GM12878 (cell line): ENCODE results near the gene GPN2. TPM values are rescaled to one million over a fixed set of nuclear protein-coding genes. Genes with fewer than 3 reads are reported as not detected.

ENCODE experiments used
- ATAC-seq: fragments of 200-7000 bp; cut with Tn5 transposase; 3 replicates; pipeline ENCODE4 v1.9.1; 2020; ENCODE audit warnings: mild to moderate bottlenecking, moderate library complexity
- BruUV-seq: library from RNA; stranded (reverse); fragments of 400-500 nt; replicated peaks from 2 replicates; lab custom pipeline; 2021; lab: Mats Ljungman, UMichigan
- CTCF ChIA-PET: fragments of 300-600 bp; sonication (Branson Sonifier 250); formaldehyde crosslinking; extraction: SDS; loops from one replicate; lab custom pipeline; 2021; ENCODE audit warnings: inconsistent platforms; lab: Yijun Ruan, JAX
- POLR2A ChIA-PET: fragments of 350-600 bp; formaldehyde crosslinking; extraction: SDS; loops from one replicate; lab custom pipeline; 2021; ENCODE audit warnings: inconsistent platforms; lab: Charles Lee
- RAD21 ChIA-PET: fragments of 300-600 bp; sonication (Branson Sonifier 250); formaldehyde crosslinking; loops from one replicate; lab custom pipeline; 2023; ENCODE audit warnings: antibody characterized with exemption; ENCODE audit not compliant: unreplicated experiment; lab: Charles Lee
- SMC1A ChIA-PET: fragments of 300-600 bp; sonication (Branson Sonifier 250); formaldehyde crosslinking; loops from one replicate; lab custom pipeline; 2023; ENCODE audit not compliant: unreplicated experiment, uncharacterized antibody; lab: Charles Lee
- DNase-seq: peaks from one replicate; pipeline ENCODE4 v3.0.0-alpha.2; 2011; ENCODE audit warnings: low read depth, low spot score
- FAIRE-seq: peaks from 3 replicates; lab custom pipeline; 2011; peaks lifted over from hg19 to GRCh38; lab: Jason Lieb, UNC
- H2AFZ ChIP-seq: 2 replicates; pipeline ENCODE4 v1.6.0; 2011; ENCODE audit warnings: low read depth, low read length, control low read depth; ENCODE audit not compliant: control insufficient read depth
- H3K27ac ChIP-seq: 2 replicates; pipeline ENCODE4 v1.5.1; 2011; ENCODE audit warnings: control low read depth; ENCODE audit not compliant: control insufficient read depth, insufficient read depth
- H3K27me3 ChIP-seq, 2 experiments: replicated peaks in 1 of 2; 2 replicates each; pipeline versions ENCODE4 v1.6.0 to v1.6.1; 2011; ENCODE audit warnings: low read length in 1 of 2; ENCODE audit not compliant: control insufficient read depth in 2 of 2, insufficient read depth in 2 of 2
- H3K36me3 ChIP-seq, 2 experiments: 2 replicates each; pipeline ENCODE4 v1.5.1; 2011; ENCODE audit warnings: low read length in 1 of 2; ENCODE audit not compliant: control insufficient read depth in 2 of 2, insufficient read depth in 2 of 2
- H3K4me1 ChIP-seq: 2 replicates; pipeline ENCODE4 v1.6.1; 2011; ENCODE audit warnings: mild to moderate bottlenecking, low read length, moderate library complexity, mixed read lengths; ENCODE audit not compliant: control insufficient read depth, insufficient read depth
- H3K4me2 ChIP-seq: 2 replicates; pipeline ENCODE4 v1.6.0; 2011; ENCODE audit warnings: control low read depth; ENCODE audit not compliant: control insufficient read depth, insufficient read depth
- H3K4me3 ChIP-seq: fragments of 200-600 bp; sonication (generic); 2 replicates; pipeline ENCODE4 v1.5.1; 2016
- H3K79me2 ChIP-seq: 2 replicates; pipeline ENCODE4 v1.6.0; 2011; ENCODE audit warnings: low read length; ENCODE audit not compliant: control insufficient read depth, insufficient read depth
- H3K9ac ChIP-seq: 2 replicates; pipeline ENCODE4 v1.8.0; 2011; ENCODE audit warnings: low read length, control low read depth, mixed read lengths; ENCODE audit not compliant: control insufficient read depth, insufficient read depth
- H3K9me3 ChIP-seq: replicated peaks from 3 replicates; pipeline ENCODE4 v1.5.1; 2011; ENCODE audit warnings: mild to moderate bottlenecking, low read length; ENCODE audit not compliant: control insufficient read depth, insufficient read depth
- H4K20me1 ChIP-seq: 2 replicates; pipeline ENCODE4 v1.6.0; 2011; ENCODE audit not compliant: control insufficient read depth, insufficient read depth
- BCL11A ChIP-seq: IDR thresholded peaks from 2 replicates; pipeline ENCODE4 v1.6.1; 2011; ENCODE audit warnings: low read depth, low read length
- BCL3 ChIP-seq: IDR thresholded peaks from 2 replicates; pipeline ENCODE4 v1.6.1; 2011; ENCODE audit warnings: borderline replicate concordance, low read depth, mild to moderate bottlenecking, moderate library complexity, low read length; ENCODE audit not compliant: insufficient read depth, poor library complexity, severe bottlenecking
- BMI1 ChIP-seq: fragments of 450-650 bp; IDR thresholded peaks from 2 replicates; pipeline ENCODE4 v1.6.1; 2016; ENCODE audit warnings: mild to moderate bottlenecking, moderate library complexity, borderline replicate concordance
- CHD4 ChIP-seq: fragments of 200-600 bp; sonication (generic); IDR thresholded peaks from 2 replicates; pipeline ENCODE4 v1.6.1; 2016; ENCODE audit warnings: mild to moderate bottlenecking
- E4F1 ChIP-seq: fragments of 450-650 bp; IDR thresholded peaks from 2 replicates; pipeline ENCODE4 v1.6.1; 2018; ENCODE audit warnings: borderline replicate concordance, mild to moderate bottlenecking; ENCODE audit not compliant: partially characterized antibody
- GABPA ChIP-seq: IDR thresholded peaks from 2 replicates; pipeline ENCODE4 v1.6.1; 2014; ENCODE audit warnings: antibody characterized with exemption, low read depth, mild to moderate bottlenecking, inconsistent platforms
- POU2F2 ChIP-seq: IDR thresholded peaks from 3 replicates; pipeline ENCODE4 v1.6.1; 2011; ENCODE audit warnings: low read depth, mild to moderate bottlenecking, low read length, borderline replicate concordance
- RAD21 ChIP-seq: IDR thresholded peaks from 2 replicates; pipeline ENCODE4 v1.6.1; 2011; ENCODE audit warnings: mild to moderate bottlenecking, low read depth, low read length, moderate library complexity; ENCODE audit not compliant: insufficient read depth
- TARDBP ChIP-seq: IDR thresholded peaks from 2 replicates; pipeline ENCODE4 v1.6.1; 2016; ENCODE audit warnings: borderline replicate concordance
- ZBED1 ChIP-seq: IDR thresholded peaks from 2 replicates; pipeline ENCODE4 v1.6.1; 2016; ENCODE audit warnings: borderline replicate concordance
- WGBS: methylation state at CpG from one replicate; pipeline ENCODE4 v1.1.6; 2016; ENCODE audit warnings: low lambda C conversion rate; ENCODE audit not compliant: insufficient replicate concordance, insufficient coverage; ENCODE audit errors: missing lambda C conversion rate; 5-methylcytosine and 5-hydroxymethylcytosine counted together
- in situ Hi-C: fragments of 300-500 bp; cut with MboI; formaldehyde crosslinking; loops from 9 replicates; pipeline ENCODE4 v1.14.3; 2018; ENCODE audit warnings: mixed read lengths
- intact Hi-C: fragments of 100-400 bp; cut with micrococcal nuclease; formaldehyde crosslinking; loops from one replicate; pipeline ENCODE4 v1.14.2; 2022; ENCODE audit not compliant: unreplicated experiment
- polyA plus RNA-seq, 11 experiments: library from polyadenylated mRNA; depleted of rRNA in 4 of 11; unstranded in 6 of 11; stranded (reverse) in 5 of 11; fragments of >200 nt; fragmentation: Nextera tagmentation in 4 of 11; fragmentation: Illumina TruSeq in 1 of 11; extraction: Ambion mirVana in 4 of 11; extraction: Trizol in 1 of 11; gene quantifications; 1 replicate in 1 of 11; 2 replicates in 10 of 11; pipeline versions ENCODE4 v1.2.1 to v1.2.3, GENCODE V29; 2011 to 2016; ENCODE audit warnings: inconsistent platforms in 2 of 11, missing spikeins in 2 of 11, low read depth in 1 of 11
- total RNA-seq, 4 experiments: library from RNA; depleted of rRNA in 3 of 4; stranded (reverse); fragments of >200 nt in 3 of 4; fragmentation: Illumina TruSeq in 1 of 4; extraction: Trizol in 1 of 4; gene quantifications; 2 replicates each; pipeline versions ENCODE4 v1.2.1 to v1.2.3, GENCODE V29; 2013 to 2021
- TF ChIP-seq, protein P1 (sequence below): fragments of 450-650 bp; IDR thresholded peaks from 2 replicates; pipeline ENCODE4 v1.6.1; 2016; ENCODE audit warnings: mild to moderate bottlenecking, moderate library complexity, borderline replicate concordance

The GPN2 gene
- total and polyA plus RNA-seq, 10 of the 15 experiments (the other 5 are each of a cell fraction or from before 2014, with no cell fraction given): 8.3 to 61.4 (median 23.3) TPM

- TF ChIP-seq, protein P1, sequence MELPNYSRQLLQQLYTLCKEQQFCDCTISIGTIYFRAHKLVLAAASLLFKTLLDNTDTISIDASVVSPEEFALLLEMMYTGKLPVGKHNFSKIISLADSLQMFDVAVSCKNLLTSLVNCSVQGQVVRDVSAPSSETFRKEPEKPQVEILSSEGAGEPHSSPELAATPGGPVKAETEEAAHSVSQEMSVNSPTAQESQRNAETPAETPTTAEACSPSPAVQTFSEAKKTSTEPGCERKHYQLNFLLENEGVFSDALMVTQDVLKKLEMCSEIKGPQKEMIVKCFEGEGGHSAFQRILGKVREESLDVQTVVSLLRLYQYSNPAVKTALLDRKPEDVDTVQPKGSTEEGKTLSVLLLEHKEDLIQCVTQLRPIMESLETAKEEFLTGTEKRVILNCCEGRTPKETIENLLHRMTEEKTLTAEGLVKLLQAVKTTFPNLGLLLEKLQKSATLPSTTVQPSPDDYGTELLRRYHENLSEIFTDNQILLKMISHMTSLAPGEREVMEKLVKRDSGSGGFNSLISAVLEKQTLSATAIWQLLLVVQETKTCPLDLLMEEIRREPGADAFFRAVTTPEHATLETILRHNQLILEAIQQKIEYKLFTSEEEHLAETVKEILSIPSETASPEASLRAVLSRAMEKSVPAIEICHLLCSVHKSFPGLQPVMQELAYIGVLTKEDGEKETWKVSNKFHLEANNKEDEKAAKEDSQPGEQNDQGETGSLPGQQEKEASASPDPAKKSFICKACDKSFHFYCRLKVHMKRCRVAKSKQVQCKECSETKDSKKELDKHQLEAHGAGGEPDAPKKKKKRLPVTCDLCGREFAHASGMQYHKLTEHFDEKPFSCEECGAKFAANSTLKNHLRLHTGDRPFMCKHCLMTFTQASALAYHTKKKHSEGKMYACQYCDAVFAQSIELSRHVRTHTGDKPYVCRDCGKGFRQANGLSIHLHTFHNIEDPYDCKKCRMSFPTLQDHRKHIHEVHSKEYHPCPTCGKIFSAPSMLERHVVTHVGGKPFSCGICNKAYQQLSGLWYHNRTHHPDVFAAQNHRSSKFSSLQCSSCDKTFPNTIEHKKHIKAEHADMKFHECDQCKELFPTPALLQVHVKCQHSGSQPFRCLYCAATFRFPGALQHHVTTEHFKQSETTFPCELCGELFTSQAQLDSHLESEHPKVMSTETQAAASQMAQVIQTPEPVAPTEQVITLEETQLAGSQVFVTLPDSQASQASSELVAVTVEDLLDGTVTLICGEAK: no peak
- no peak for TF ChIP-seq BCL11A
- TF ChIP-seq RAD21: no peak
- TF ChIP-seq GABPA: no peak
Observed at GRCh38 chr1:26922901-26923300, 32.8 kb upstream of the GPN2 start (continued).

DNA sequence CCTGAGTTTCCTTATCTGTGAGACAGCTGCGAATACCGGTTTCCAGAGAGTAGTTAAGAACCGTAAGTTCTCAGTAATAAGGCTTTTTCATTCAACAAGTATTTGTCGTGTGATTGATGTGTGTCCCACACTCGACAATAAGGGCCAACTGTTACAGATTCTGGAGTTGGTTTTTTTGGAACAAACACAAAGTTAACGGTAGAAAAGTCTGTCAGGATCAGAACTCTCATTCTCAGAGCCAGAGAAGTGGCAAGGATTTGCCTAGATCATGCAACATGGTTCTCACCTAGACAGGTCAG lies 32.3 kb upstream of the GPN2 start:
- WGBS: 19% methylated on average over 6 of the region's 6 CpGs
- Histone ChIP-seq H4K20me1 (no peaks in the 10 kb centered on the region; the same call in 1 of the 2 replicates), H3K4me3 (peak overlapping the region; percentile 76), H3K36me3 (peaks cover 5 to 19% of the 10 kb centered on the region in 2 experiments), H3K9me3 (no peaks in the 10 kb centered on the region), H3K27ac (peak overlapping the region; percentile 83), H3K79me2 (peaks cover 28% of the 10 kb centered on the region), H3K9ac (peak overlapping the region; percentile 84), H3K4me2 (peak overlapping the region; percentile 99), H3K27me3 (no peaks in the 10 kb centered on the region), H3K4me1 (peaks cover 5% of the 10 kb centered on the region; the same call in 1 of the 2 replicates), H2AFZ (no peak overlapping the region)
- RAD21 ChIA-PET: no interaction called here
- POLR2A ChIA-PET: interaction anchor here (0.6 to 2.6 kb wide), 3 partner anchors 10 to 749 kb away, joined by 3 to 12 read pairs (median 4); partner anchors contain the start of gene GPATCH3
- CTCF ChIA-PET: no interaction called here
- ATAC-seq (no peak), DNase-seq (no peak), FAIRE-seq (peak; percentile 7)
- BruUV-seq: TSS peak; percentile 70
- no peak for TF ChIP-seq GABPA
- no peak for TF ChIP-seq POU2F2
- TF ChIP-seq BMI1: no peak
- TF ChIP-seq TARDBP: no peak
- TF ChIP-seq CHD4: no peak
- no peak for TF ChIP-seq ZBED1
- TF ChIP-seq E4F1: no peak
- no peak for TF ChIP-seq BCL3
- SMC1A ChIA-PET: no interaction called here
- in situ Hi-C loops (no loop called here), intact Hi-C loops (no loop called here)
